Lower leg skin (tissue), 3 donors: ENCODE measurements around the gene USP49.

Source experiments
- CTCF ChIP-seq, 3 donors: fragments of 450-650 bp; IDR thresholded peaks; one replicate each; pipeline ENCODE4 v1.5.1; 2016; ENCODE audit warnings: antibody characterized with exemption in 3 of 3, mild to moderate bottlenecking in 3 of 3, moderate library complexity in 2 of 3
- POLR2A ChIP-seq, 2 donors: fragments of 450-650 bp; IDR thresholded peaks; one replicate each; pipeline ENCODE4 v1.6.1; 2016 to 2017; ENCODE audit warnings: antibody characterized with exemption in 2 of 2, mild to moderate bottlenecking in 1 of 2, moderate library complexity in 1 of 2

GRCh38 chr6:41768545-41769308, 126.4 kb downstream of the USP49 start:
- no peak for TF ChIP-seq CTCF (IDR thresholded peaks at IDR 0.05)
- no peak for TF ChIP-seq POLR2A (IDR thresholded peaks at IDR 0.05)
